GM19043 (cell line): ENCODE measurements around the gene NTN5.
"Not testable (repeated sequence)": the region's sequence is repeated elsewhere in the genome, so short reads cannot be mapped to it uniquely, and the experiment has no call there.

Experiments used
- ATAC-seq: cut with Tn5 transposase; IDR thresholded peaks from one replicate; pipeline ENCODE4 v1.9.1; 2021; ENCODE audit warnings: low read depth; ENCODE audit not compliant: unreplicated experiment

The NTN5 gene

DNA sequence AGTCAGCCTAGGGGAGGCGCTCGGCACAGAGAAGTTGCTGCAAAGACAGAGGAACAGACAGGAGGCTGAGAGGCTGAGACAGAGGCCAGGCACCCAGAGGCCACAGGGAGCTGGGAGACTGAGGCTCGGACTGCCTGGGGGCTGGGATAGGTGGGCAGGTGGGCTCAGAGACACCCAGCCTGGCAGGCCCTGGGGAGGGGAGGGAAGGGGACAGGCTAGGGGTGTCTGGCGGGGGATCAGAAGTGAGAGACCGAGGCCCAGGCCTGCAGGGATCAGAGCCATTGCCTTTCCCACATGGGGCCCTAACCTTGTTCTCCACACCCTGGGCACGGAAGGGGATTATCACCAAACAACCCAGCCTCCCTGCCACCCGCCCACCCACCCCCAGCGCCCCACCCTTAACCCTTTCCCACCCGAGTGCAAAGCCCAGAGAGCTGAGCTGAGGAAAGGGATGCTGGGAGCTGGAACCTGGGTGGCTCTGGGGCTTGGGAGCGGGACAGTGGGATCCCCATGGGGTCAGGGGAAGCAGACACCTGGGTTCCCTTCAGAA, 1.3 kb downstream of the NTN5 start:
- no peak for ATAC-seq

DNA sequence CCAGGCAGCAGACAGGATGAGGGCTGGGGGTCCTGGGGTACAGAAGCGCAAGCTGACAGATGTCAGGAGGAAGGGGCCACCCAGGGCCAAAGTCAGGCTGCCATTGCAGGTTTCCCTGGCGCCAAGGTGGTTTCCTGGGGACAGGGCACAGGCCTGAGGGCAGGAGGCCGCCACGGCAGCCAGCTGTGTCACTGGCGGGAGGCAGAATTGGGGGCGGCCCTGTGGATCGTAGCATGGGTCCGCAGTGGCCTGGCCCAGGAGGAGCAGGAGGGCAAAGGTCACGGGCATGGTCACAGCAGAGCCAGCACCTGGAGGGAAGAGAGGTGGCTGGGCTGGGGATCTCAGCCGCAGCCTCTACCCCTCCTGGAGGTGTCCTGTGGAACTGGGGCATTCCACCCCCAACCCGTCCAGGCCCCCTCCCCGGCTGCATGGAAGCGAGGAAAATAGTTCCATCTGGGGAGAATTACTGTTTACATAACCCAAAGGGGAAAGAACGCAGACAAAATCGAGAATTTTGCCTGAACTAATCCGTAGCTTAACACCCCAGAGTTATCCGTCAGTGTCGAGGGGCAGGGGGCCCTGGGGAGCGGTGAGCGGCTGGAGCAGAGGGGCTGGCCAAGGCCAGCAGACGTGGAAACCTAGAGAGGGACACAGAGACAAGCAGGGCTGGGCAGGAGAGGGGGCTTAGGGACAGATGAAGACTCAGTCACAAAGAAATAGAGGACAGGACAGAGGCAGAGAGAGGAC, 1.9 kb downstream of the NTN5 start:
- ATAC-seq, result no peak

DNA sequence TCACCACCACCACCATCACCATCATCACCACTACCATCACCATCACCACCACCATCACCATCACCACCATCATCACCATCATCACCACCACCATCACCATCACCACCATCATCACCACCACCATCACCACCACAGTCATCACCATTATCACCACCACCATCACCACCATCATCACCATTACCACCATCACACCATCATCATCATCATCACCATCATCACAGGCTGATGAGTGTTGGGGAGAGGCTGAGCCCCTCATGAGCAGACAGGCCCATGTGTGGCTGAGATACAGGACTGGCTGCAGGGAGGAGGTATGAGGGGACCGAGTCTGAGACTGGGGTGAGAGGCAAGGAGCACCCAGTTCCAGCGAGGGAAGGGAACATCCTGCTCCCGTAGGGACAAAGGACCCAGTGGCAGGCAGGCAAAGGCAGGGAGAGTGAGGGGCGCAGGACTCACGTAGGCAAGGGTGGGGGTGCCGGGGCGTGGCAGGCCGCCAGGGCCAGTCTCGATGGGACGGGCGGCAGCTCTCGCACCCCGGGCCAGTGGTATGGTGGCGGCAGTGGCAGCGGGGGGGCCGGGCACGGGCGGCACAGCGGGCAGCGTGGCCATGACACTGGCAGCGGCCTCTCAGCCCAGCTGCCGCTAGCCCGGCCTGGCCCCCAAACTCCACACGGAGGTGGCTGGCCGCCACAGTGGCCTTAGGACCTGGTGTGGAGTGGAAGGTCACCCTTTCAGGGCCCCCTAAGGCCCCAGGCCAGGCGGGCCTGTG, 2.7 kb downstream of the NTN5 start:
- ATAC-seq, result no peak

DNA sequence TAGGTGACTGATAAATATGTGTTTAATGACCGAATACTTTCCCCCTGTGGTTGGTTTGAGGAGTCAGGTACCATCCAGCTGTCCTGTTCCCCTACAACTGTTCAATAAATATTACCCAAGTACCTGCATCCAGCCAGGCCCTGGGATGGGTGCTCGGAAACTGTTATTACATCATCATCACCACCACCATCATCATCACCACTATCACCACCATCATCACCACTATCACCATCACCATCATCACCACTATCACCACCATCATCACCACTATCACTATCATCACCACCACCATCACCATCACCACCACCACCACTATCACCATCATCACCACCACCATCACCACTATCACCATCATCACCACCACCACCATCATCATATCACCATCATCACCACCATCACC, 4.1 kb downstream of the NTN5 start:
- no peak for ATAC-seq

DNA sequence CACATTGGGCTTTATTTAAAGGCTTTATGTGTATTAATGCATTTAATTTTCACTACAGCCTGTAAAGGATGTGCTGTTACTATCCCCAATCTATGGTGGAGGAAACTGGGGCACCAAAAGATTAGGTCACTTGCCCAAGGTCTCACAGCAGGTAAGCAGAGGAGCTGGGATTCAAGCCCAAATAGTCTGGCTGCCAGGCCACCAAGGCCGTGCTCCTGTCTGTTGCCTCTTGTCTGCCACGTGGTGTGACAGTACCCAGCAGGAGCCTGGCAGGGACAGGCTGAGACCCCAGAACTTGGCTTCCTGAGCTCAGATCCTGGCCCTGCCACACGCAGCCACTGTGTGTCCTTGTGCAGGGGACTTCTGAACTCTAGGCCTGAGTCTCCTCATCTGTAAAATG, 4.5 kb downstream of the NTN5 start:
- no peak for ATAC-seq

DNA sequence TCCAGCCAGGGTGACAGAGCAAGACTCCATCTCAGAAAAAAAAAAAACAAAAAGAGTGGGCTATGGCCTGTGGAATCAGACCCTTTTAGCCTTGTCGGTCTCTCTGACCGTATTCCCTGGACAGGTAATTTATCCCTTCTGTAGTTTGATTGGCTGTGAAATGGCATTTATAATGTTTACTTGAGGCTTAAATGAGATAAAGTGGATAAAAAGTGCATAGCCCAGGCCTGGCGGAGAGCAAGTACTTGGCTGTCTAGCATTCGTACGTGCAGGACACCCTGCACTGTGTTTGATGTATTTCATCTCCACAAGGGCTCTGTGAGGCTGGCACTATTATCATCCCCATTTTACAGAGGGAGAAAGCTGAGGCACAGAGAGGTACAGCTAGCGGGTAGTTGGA, 7.0 kb downstream of the NTN5 start:
- ATAC-seq, result no peak

DNA sequence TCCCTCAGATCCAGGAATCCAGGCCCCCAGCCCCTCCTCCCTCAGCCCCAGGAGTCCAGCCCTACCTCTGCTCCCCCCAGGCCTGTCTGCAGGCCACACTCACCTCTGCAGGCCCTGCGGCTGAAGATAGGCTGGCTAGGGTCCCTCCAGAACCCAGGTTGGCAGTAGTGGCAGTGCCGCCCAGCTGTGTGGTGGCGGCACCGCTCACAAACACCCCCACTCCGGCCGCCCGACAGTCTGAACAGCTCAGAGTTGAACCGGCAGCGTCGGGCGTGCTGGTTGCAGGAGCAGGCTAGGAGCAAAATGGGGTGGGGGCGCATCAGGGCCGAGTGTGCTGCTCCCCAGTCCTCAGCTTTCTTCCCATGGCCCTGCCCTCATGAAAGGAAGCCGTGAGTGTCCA, 8.3 kb downstream of the NTN5 start:
- no peak for ATAC-seq

DNA sequence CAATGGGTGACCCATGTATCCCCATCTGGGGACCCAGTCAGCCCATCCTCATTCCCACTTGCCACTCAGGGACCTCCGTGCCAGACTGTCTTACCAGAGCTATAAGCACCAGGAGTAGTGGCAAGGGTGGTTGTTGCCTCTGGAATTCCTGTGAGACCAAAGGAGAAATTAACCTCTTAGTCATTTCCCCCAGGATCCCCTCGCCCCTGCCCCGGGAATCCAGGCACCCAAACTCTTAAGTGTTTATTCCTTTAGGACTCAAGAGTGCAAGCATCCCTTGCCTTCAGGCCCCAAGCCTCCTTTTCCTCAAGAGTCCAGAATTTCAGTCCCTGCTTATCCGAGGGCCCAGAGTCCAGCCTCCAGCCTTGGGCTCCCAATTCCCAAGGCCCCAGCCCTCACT, 9.2 kb downstream of the NTN5 start:
- ATAC-seq, result no peak

DNA sequence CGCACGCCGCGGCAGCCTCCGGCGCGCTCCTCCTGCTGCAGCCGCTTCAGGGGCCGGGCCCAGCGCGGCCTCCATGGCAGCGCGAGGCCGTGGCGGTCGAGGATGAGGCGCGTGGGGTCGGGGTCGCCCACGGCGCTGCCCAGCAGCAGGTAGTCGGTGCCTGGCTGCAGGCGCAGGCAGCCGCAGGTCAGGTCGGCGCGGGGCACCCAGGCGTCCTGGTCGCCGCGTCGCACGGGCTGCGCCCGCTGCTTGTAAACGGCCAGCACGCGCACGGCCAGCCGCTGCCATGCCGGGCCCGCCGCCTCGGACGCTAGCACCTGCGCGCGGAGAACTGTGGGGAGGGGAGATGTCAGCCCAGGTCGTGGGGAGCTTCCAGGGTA, 11.1 kb downstream of the NTN5 start:
- no peak for ATAC-seq

DNA sequence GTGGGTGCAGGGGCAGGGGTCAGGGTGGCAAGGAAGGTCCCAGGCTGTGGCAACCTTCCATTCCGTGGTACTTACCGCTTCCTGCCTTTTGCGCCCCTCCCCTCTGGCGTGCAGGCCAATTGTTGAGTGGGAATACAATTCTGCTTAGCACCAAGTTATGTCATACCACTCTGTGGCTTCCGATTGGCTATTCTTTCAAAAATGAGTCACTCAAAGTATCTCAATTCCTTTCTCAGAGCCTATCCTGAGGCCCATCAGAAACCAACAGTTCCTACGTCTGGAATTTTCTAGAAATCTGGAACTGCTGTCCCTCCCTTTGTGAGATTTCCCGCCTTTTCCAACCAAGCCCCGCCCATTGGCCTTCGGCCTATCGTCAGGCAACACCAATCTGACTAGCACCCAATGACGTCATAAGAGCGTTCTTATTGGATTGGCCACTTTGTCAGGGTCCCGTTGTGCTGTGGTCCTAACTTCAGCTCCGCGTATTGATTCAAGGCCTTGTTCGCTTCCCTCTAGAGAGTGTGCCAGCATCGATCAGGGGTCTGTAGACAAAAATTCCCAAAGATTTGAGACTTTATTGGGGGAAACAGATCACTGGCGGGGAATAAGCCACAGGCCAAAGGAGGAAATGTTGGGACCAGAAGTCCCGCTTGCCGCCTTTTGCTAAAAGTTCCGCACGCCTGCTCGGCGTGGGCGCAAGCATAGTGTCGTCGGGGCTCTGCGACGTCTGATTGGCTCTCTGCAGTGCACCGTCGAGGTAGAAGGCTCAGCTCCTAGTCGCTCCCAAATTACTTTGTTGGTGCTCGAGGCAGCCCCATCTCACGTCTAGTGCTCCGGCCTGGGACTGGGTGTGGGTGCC, 11.7 kb downstream of the NTN5 start:
- no peak for ATAC-seq

DNA sequence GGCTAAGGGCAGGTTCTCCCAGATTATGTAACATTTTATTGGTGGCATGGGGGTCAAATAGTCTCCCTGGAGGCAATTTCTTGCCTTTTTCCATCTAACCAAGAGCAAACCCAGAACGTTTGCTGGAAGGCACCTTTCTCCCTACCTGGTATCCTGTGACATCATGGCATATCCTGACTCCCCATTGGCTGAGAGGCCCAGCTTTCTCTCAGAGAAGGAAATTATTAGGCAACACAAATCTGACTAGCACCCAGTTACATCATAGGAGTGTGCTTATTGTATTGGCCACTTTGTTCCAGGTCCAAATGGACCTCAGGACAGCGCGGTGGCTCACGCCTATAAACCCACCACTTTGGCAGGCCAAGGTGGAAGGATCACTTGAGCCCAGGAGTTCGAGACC, 13.0 kb downstream of the NTN5 start:
- ATAC-seq, result no peak

DNA sequence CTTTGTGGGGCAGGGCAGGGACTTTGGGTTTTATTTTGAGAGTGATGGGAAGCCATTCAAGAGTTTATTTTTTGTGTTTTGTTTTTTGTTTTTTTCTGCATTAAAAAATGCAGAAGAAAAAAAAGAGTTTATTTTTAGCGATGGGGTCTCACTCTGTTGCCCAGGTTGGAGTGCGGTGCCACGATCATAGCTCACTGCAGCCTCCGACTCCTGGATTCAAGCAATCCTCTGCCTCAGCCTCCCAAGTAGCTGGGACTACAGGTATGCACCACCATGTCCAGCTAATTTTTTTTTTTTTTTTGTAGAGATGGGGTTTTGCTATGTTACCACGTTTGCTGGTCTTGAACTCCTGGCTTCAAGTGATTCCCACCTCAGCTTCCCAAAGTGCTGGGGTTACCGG, 14.3 kb downstream of the NTN5 start:
- no peak for ATAC-seq

DNA sequence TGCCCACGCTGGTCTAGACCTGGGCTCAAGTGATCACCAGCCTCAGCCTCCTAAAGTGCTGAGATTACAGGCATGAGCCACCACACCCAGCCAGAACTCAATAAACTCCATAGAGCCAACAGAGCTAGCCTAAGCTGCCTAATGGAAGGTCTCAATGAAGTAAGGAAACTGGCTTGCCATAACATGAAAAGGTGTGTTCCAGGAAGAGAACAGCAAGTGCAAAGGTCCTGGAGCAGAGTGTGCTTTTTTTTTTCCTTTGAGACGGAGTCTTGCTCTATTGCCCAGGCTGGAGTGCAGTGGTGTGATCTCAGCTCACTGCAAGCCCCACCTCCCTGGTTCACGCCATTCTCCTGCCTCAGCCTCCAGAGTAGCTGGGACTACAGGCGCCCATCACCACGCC, 15.0 kb downstream of the NTN5 start:
- not testable (repeated sequence) for ATAC-seq

DNA sequence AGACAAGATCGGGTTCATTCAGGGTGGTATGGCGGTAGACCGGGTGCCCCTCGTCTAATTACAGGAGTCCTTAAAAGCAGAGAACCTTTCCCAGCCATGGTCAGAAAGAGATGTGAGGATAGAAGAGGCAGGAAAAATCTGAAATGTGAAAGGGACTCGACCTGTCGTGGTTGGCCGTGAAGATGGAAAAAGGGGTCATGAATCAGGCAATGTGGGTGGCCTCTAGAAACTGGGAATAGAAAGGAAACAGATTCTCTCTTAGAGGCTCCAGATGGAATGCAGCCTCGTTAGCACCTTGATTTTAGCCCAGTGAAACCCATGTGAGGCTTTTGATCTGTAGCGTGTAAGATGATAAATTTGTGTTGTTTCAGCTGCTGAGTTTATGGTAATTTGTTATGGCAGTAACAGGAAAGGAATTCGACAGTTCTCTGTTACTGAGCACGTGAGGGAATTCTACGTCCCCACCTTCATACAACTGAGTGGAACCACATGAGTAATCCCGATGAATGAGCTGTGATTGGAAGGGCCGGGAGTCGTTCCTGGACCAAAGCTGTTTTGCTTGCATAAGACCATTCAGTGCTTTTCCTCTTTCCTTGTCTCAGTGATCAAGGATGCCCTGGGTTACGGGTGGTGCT, 15.9 kb downstream of the NTN5 start:
- ATAC-seq, result no peak

DNA sequence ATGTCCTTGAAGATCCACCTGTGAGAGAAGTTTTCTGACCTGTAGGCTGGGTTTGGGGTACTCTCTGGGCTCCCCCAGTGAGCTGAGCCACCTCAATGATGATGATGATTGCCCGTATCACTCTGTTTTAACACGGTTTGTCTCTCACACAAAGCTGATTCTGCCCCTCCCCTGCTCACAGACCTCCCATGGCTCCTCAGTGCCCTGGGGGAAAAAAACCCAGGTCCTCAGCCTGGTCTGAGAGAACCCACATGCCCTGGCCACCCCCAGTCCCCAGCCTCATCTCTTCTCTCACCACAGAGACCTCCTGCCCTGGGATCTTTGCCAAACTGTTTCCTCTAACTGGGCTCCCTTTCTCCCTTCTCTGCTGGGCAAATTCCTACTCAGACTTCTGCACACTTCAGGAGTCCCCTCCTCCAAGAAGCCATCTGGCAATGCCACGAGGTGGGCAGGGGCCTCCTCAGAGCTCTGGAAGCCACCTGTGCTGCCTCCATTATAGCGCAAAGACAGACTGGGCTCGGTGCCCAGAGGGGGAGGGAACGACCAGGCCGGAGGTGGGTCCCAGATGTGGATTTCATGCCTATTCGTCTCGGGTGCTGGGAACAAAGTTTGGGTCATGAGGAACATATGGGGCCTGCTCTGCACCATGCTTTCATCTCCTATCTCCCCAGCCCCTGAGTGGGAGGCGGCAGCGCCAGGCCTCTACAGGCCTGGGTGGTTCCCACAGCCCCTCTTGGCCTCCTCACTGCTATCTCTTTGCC, 18.3 kb downstream of the NTN5 start:
- no peak for ATAC-seq

DNA sequence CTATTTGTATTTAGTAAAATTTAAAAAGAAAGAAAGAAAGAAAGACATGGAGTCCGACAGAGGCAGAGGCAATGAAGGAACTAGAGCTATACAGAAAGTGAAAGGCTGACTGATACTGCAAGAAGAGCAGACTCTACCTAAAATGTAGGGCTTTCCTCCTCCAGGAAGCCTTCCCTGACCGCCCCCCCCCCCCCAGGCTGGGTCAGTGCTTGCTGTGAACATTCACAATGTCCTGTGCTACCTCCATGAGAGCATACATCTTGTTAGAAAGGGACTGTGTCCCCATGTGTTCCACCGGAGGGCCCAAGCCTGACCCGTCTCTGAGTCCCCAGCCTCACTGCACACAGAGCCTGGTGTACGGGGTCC, 21.2 kb downstream of the NTN5 start:
- ATAC-seq, result no peak

DNA sequence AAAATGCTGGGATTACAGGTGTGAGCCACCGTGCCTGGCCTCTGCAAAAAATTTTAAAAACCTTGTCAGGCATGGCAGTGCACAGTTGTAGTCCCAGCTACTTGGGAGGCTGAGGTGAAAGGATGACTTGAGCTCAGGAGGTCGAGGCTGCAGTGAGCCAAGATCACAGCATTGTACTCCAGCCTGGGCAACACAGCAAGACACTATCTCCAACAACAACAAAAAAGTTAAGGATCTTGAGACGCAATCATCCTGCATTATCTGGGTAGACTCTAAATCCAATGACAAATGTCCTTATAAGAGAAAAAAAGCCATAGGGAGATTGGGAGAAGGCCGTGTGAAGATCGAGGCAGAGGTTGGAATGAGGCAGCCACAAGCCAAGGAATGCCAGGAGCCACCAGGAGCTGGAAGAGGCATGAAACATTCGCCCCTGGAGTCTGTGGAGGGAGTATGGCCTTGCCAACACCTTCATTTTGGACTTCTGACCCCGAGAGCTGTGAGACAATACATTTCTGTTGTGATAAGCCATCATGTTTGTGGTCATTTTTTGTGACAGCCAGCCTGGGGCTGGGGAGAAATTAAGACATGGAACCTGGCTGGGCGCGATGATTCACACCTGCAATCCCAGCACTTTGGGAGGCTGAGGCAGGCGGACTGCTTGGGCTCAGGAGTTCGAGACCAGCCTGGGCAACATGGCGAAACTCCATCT, 21.7 kb downstream of the NTN5 start:
- ATAC-seq, result no peak

DNA sequence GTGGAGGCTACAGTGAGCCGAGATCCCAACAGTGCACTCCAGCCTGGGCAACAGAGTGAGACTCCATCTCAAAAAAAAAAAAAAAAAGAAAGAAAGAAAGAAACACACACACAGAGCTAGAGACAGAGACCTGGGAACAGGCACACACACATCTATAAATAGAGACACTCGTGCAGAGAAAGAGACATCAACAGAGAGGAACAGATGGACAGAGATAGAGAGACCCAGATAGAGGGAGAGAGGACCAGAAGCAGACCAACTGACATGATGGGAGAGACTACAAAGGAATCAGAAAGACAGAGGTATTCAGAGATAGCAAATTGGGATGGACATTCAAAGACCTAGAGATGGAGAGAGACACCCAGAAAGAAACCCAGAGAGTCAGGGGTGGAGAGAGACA, 24.7 kb downstream of the NTN5 start:
- no peak for ATAC-seq

DNA sequence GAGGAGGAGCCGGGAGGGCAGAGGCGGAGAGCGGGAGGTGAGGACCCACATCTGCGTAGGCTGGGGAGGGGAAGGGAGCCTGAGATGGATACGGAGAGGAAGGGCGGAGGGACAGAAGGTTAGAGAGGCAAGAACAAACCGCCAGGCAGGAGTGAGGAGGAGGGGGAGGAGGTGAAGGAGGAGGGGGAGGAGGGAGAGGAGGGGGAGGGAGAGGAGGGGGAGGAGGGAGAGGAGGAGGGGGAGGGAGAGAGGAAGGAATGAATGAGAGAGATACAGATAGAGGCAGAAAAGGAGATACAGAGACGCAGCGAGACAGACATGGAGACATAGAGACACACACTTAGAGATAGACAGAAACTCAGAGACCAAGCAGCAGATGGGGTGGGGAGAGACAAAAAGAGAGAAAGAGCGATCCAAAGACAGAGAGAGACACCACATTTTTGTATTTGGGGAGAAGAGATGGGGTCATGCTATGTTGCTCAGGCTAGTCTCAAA, 26.0 kb downstream of the NTN5 start:
- ATAC-seq, result no peak
